Keratinocyte (primary cell): Measurements from ENCODE around the gene NIT2.

Experiments used
- CTCF ChIP-seq, 3 experiments: IDR thresholded peaks in 1 of 3; conservative IDR thresholded peaks in 1 of 3; optimal IDR thresholded peaks in 1 of 3; 2 replicates in 2 of 3; 3 replicates in 1 of 3; pipeline versions ENCODE3 to v1.5.1; 2011; ENCODE audit warnings: low read length in 3 of 3, mild to moderate bottlenecking in 3 of 3, moderate library complexity in 2 of 3, control low read depth in 1 of 3, inconsistent platforms in 1 of 3; ENCODE audit not compliant: insufficient read depth in 2 of 3; ENCODE audit errors: extremely low read depth in 1 of 3
- EZH2 ChIP-seq: IDR thresholded peaks from one replicate; pipeline ENCODE4 v1.6.1; 2012; ENCODE audit warnings: inconsistent platforms, mild to moderate bottlenecking, low read length, moderate library complexity

- TF ChIP-seq CTCF (optimal IDR thresholded peaks at IDR 0.05 in 1 of 3, IDR thresholded peaks at IDR 0.05 in 1 of 3, conservative IDR thresholded peaks at IDR 0.05 in 1 of 3; ENCODE audit: extremely low read depth in 1 of 3, insufficient read depth in 2 of 3, low read length in 3 of 3) (no peak), EZH2 (no peak)
Observed at GRCh38 chr3:100395679-100396431, 61.3 kb downstream of the NIT2 start.
